SK-N-SH (cell line): Measurements from ENCODE around the gene GRAMD2A.

ENCODE experiments used
- GABPA ChIP-seq: IDR thresholded peaks from 2 replicates; pipeline ENCODE4 v1.4.0; 2012; ENCODE audit warnings: low read depth, mild to moderate bottlenecking
- GATA2 ChIP-seq: sonication (generic); formaldehyde crosslinking; IDR thresholded peaks from 2 replicates; pipeline ENCODE4 v1.5.0; 2020; ENCODE audit warnings: mild to moderate bottlenecking, missing genetic modification reagents
- POLR2AphosphoS5 ChIP-seq: IDR thresholded peaks from 2 replicates; pipeline ENCODE4 v1.6.1; 2012; ENCODE audit warnings: low read depth, low read length
- TCF12 ChIP-seq: IDR thresholded peaks from 2 replicates; pipeline ENCODE4 v1.4.0; 2012
- YY1 ChIP-seq: IDR thresholded peaks from 2 replicates; pipeline ENCODE4 v1.4.0; 2012; ENCODE audit warnings: low read depth, mild to moderate bottlenecking
- TF ChIP-seq, protein P1 (sequence below): fragments of 200-600 bp; sonication (generic); IDR thresholded peaks from 2 replicates; pipeline ENCODE4 v1.6.1; 2017; ENCODE audit warnings: antibody characterized with exemption, mild to moderate bottlenecking, moderate library complexity

DNA sequence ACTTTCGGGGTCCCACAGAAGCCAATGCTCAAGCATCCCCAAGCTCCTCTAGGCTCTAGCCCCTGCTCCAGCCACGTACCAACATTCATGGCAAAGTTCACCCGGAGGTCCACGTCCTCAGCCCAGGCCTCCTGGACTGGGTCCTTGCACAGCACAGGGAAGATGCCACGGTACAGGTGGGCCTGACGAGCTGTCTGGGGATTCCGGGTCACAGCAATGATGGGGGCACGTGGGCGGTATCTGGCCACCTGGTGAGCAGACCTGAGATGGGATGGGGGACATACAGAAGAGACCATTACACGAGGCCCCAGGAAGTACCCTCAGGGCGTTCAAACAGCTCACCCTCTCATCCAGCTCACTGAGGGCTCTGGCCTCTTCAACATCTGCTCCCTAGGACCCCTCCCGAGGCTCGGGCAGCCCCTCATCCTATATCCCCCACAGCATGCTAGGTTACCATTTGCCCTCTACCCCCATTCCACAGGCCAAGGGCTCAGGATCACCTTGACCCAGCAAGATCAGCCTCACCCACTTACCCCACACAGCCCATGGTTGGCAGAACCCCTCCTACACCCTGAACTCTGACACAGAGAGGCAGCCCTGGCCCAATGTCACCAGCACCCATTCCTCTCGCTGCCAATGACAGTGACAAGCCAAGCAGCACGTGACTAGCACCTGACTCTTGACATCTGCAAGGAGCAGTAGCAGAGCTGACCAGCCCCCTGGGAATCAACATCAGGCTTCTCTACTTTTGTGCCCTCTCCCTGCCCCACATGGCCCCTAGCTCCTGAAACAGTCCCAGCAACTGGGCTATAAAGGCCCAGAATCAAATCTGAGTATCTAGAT lies 3.0 kb upstream of the GRAMD2A start:
- TF ChIP-seq POLR2AphosphoS5 (no peak), GABPA (no peak), GATA2 (no peak), TCF12 (no peak), YY1 (no peak)
- TF ChIP-seq, protein P1, sequence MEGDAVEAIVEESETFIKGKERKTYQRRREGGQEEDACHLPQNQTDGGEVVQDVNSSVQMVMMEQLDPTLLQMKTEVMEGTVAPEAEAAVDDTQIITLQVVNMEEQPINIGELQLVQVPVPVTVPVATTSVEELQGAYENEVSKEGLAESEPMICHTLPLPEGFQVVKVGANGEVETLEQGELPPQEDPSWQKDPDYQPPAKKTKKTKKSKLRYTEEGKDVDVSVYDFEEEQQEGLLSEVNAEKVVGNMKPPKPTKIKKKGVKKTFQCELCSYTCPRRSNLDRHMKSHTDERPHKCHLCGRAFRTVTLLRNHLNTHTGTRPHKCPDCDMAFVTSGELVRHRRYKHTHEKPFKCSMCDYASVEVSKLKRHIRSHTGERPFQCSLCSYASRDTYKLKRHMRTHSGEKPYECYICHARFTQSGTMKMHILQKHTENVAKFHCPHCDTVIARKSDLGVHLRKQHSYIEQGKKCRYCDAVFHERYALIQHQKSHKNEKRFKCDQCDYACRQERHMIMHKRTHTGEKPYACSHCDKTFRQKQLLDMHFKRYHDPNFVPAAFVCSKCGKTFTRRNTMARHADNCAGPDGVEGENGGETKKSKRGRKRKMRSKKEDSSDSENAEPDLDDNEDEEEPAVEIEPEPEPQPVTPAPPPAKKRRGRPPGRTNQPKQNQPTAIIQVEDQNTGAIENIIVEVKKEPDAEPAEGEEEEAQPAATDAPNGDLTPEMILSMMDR = no peak
